HEK293T (cell line): ENCODE measurements around the gene FRMPD1.

Experiments
- CTCF ChIA-PET: fragments of 350-600 bp; formaldehyde crosslinking; extraction: SDS; loops from one replicate; lab custom pipeline; 2021; ENCODE audit warnings: antibody characterized with exemption, inconsistent platforms; lab: Yijun Ruan, JAX
- POLR2A ChIA-PET: fragments of 350-600 bp; formaldehyde crosslinking; extraction: SDS; loops from one replicate; lab custom pipeline; 2020; ENCODE audit warnings: antibody characterized with exemption, inconsistent platforms; lab: Yijun Ruan, JAX
- DNase-seq: peaks from one replicate; pipeline ENCODE4 v3.0.0; 2012; ENCODE audit warnings: mixed read lengths; ENCODE audit errors: extremely low spot score
- ARNT ChIP-seq: fragments of 450-650 bp; IDR thresholded peaks from 2 replicates; pipeline ENCODE4 v1.6.1; 2017; ENCODE audit warnings: mild to moderate bottlenecking
- BHLHE40 ChIP-seq: fragments of 450-650 bp; IDR thresholded peaks from 2 replicates; pipeline ENCODE4 v1.6.1; 2016; ENCODE audit warnings: mild to moderate bottlenecking, moderate library complexity, borderline replicate concordance
- CTBP1 ChIP-seq: fragments of 450-650 bp; IDR thresholded peaks from 2 replicates; pipeline ENCODE4 v1.6.1; 2016; ENCODE audit warnings: borderline replicate concordance
- ELF4 ChIP-seq: fragments of 450-650 bp; IDR thresholded peaks from 2 replicates; pipeline ENCODE4 v1.6.1; 2017; ENCODE audit warnings: antibody characterized with exemption
- FOXA1 ChIP-seq: fragments of 450-650 bp; IDR thresholded peaks from 2 replicates; pipeline ENCODE4 v1.6.1; 2016; ENCODE audit warnings: mild to moderate bottlenecking
- FOXK2 ChIP-seq: fragments of 450-650 bp; IDR thresholded peaks from 2 replicates; pipeline ENCODE4 v1.6.1; 2016; ENCODE audit warnings: mild to moderate bottlenecking
- FOXM1 ChIP-seq: fragments of 450-650 bp; IDR thresholded peaks from 2 replicates; pipeline ENCODE4 v1.6.1; 2017; ENCODE audit warnings: mild to moderate bottlenecking, borderline replicate concordance
- HDGF ChIP-seq: fragments of 450-650 bp; IDR thresholded peaks from 2 replicates; pipeline ENCODE4 v1.6.1; 2017; ENCODE audit warnings: antibody characterized with exemption, borderline replicate concordance
- L3MBTL2 ChIP-seq: fragments of 450-650 bp; conservative IDR thresholded peaks from 2 replicates; pipeline ENCODE4 v1.6.1; 2016; ENCODE audit warnings: mild to moderate bottlenecking
- LEF1 ChIP-seq: fragments of 450-650 bp; IDR thresholded peaks from 2 replicates; pipeline ENCODE4 v1.6.1; 2017; ENCODE audit warnings: mild to moderate bottlenecking, borderline replicate concordance
- NFRKB ChIP-seq: fragments of 450-650 bp; IDR thresholded peaks from 2 replicates; pipeline ENCODE4 v1.6.1; 2016; ENCODE audit warnings: mild to moderate bottlenecking, moderate library complexity
- SP1 ChIP-seq: fragments of 450-650 bp; IDR thresholded peaks from 2 replicates; pipeline ENCODE4 v1.6.1; 2017
- SUZ12 ChIP-seq: fragments of 450-650 bp; IDR thresholded peaks from 2 replicates; pipeline ENCODE4 v1.6.1; 2016; ENCODE audit warnings: mild to moderate bottlenecking
- TARDBP ChIP-seq: fragments of 450-650 bp; IDR thresholded peaks from 2 replicates; pipeline ENCODE4 v1.6.1; 2016
- ZNF384 ChIP-seq: fragments of 450-650 bp; IDR thresholded peaks from 2 replicates; pipeline ENCODE4 v1.6.1; 2016
- TF ChIP-seq, protein P1 (sequence below): fragments of 450-650 bp; IDR thresholded peaks from 2 replicates; pipeline ENCODE4 v1.6.1; 2016

FRMPD1 gene

DNA sequence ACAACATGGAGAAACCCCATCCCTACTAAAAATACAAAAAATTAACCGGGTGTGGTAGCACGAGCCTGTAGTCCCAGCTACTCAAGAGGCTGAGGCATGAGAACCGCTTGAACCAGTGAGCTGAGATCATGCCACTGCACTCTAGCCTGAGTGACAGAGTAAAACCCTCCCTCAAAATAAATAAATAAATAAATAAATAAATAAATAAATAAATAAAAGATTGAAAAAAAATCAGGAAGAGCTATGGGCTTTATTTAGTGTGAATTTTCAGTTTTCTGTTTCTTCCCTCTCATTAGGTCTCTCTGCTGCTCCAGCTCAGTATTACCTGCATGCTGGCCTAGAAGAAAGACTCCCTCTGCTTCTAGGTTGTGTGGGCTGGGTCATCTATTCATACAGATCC, 55.0 kb downstream of the FRMPD1 start:
- TF ChIP-seq BHLHE40 (no peak), FOXA1 (no peak), TARDBP (no peak), LEF1 (no peak), FOXM1 (no peak), ZNF384 (no peak), FOXK2 (no peak), L3MBTL2 (no peak), NFRKB (no peak), HDGF (no peak), SP1 (no peak), ELF4 (no peak), ARNT (no peak), SUZ12 (no peak), CTBP1 (no peak)
- TF ChIP-seq, protein P1, sequence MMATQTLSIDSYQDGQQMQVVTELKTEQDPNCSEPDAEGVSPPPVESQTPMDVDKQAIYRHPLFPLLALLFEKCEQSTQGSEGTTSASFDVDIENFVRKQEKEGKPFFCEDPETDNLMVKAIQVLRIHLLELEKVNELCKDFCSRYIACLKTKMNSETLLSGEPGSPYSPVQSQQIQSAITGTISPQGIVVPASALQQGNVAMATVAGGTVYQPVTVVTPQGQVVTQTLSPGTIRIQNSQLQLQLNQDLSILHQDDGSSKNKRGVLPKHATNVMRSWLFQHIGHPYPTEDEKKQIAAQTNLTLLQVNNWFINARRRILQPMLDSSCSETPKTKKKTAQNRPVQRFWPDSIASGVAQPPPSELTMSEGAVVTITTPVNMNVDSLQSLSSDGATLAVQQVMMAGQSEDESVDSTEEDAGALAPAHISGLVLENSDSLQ, result no peak
- ChIA-PET POLR2A (no interaction called here), CTCF (no interaction called here)
- no peak for DNase-seq

DNA sequence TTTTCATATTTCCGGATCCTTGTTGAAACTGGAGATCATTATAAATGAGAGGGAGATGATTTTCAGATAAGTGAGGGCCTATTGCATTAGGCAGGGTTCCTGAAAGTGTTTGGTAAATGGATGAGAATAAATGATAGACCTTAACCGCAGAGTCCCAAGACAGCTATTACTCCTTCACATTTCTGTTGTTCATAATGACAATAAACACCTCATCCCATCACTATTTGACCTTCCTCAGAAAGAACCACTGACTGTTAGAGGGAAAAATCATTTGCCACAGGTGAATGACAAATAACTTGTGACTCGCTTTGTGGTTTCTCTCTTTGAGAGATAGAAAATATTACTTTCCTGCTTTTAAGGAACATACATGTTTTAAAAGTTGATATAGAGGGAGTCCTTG, 55.5 kb downstream of the FRMPD1 start:
- TF ChIP-seq, protein P1, result no peak
- TF ChIP-seq SP1 (no peak), FOXM1 (no peak), L3MBTL2 (no peak), FOXK2 (no peak)
- no peak for DNase-seq
- POLR2A ChIA-PET, result no interaction called here
- CTCF ChIA-PET, result no interaction called here

DNA sequence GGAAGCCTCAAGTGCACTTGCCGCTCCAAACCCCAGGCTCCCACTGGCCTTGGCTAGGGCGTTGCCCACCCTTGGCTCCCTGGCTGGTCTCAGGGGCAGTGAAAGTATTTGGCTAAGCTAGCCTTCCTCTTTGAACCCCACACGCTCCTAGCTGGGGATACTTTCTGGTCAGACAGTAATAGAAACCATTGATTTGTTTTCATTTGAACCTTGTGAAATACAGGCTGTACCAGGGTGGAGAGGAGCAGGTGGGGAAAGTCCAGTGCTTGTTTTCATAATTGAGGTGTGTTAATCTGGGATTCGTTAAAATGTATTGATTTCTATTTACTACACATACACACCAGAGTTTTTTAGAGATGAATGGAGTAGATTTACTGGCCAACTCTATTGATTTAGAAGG, 57.0 kb downstream of the FRMPD1 start:
- TF ChIP-seq L3MBTL2, result no peak
- TF ChIP-seq ELF4, result no peak
- no peak for TF ChIP-seq FOXM1
- no peak for TF ChIP-seq LEF1
- TF ChIP-seq, protein P1, result no peak
- no peak for TF ChIP-seq ZNF384
- TF ChIP-seq CTBP1, result no peak
- no peak for TF ChIP-seq HDGF
- TF ChIP-seq FOXK2, result no peak
- no peak for TF ChIP-seq SP1
- TF ChIP-seq BHLHE40, result no peak
- TF ChIP-seq SUZ12, result no peak
- no peak for TF ChIP-seq TARDBP
- TF ChIP-seq NFRKB, result no peak
- TF ChIP-seq FOXA1, result no peak
- no peak for TF ChIP-seq ARNT
- CTCF ChIA-PET, result no interaction called here
- POLR2A ChIA-PET, result no interaction called here
- no peak for DNase-seq

- ChIA-PET POLR2A (no interaction called here), CTCF (no interaction called here)
- TF ChIP-seq FOXA1 (no peak), ELF4 (no peak), SUZ12 (no peak), TARDBP (no peak), HDGF (no peak), FOXM1 (no peak), NFRKB (no peak)
- DNase-seq, result no peak
These were observed 59.3 kb downstream of the FRMPD1 start for GRCh38 chr9:37710046-37710445.

DNA sequence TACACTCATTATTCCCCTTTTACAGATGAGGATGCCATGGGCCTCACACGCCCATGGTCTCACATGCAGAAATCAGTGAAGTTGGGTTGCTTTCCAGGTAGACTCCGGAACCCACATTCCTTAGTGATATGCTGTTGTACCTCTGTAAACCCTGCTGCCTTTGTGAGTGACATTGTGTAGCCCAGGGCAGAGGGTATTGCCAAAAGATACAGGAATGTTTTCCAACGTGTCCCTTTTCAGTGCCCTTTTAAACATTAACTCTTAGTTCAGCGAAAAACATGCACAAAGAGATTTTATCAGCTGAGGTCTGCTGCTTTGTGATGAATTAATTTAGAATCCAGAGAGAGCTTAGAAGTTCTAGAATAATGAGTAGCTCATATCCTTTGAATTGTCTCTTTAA, 64.5 kb downstream of the FRMPD1 start:
- no peak for DNase-seq
- TF ChIP-seq SUZ12, result no peak
- ChIA-PET CTCF (no interaction called here), POLR2A (interaction anchor here (1.5 kb wide), 1 partner anchor 123 kb away, joined by 3 read pairs; the partner anchor contains the start of gene TOMM5)

DNA sequence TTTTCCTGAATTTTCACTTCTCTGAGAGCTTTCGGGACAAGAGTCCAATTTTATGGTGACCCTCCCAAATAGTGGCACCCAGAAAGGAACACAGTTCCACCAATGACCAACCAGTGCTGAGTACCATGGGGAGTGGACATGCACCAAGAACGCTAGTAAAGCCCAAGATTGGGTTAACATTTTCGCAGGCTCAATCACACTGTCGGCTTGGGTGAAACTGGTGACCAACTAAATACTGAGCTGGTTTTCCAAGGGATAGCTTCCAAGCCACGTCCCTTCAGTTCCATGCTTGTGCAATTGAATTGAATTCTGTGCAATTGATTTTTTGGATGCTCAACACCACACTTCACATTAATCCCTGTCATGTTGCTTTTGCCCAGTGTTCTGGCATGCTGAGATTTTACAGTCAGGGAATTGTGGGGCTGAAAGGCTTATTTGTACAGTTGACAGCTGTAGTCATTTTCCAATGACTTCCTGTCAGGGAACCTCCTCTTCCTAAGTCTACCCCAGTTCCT, 65.3 kb downstream of the FRMPD1 start:
- TF ChIP-seq SP1, result no peak
- no peak for TF ChIP-seq LEF1
- no peak for TF ChIP-seq SUZ12
- TF ChIP-seq BHLHE40, result no peak
- TF ChIP-seq HDGF, result no peak
- TF ChIP-seq FOXK2, result no peak
- ChIA-PET CTCF (no interaction called here), POLR2A (interaction anchor here (1.5 kb wide), 1 partner anchor 124 kb away, joined by 3 read pairs; the partner anchor contains the start of gene TOMM5)
- no peak for DNase-seq

GRCh38 chr9:37719526-37719925, 68.8 kb downstream of the FRMPD1 start:
- no peak for DNase-seq
- TF ChIP-seq FOXM1, result no peak
- TF ChIP-seq ARNT, result no peak
- TF ChIP-seq, protein P1, result no peak
- TF ChIP-seq ELF4, result no peak
- TF ChIP-seq FOXK2, result no peak
- TF ChIP-seq LEF1, result no peak
- no peak for TF ChIP-seq BHLHE40
- TF ChIP-seq CTBP1, result no peak
- TF ChIP-seq SP1, result no peak
- TF ChIP-seq SUZ12, result no peak
- no peak for TF ChIP-seq L3MBTL2
- TF ChIP-seq ZNF384, result no peak
- TF ChIP-seq FOXA1, result no peak
- TF ChIP-seq NFRKB, result no peak
- ChIA-PET POLR2A (no interaction called here), CTCF (no interaction called here)
